Fibroblast of lung (primary cell): Measurements from ENCODE around the gene GOLPH3. TPM values are rescaled to one million over a fixed set of nuclear protein-coding genes. Genes with fewer than 3 reads are reported as not detected.

ENCODE experiments used
- DNase-seq, 2 donors: peaks; one replicate each; pipeline versions ENCODE4 v3.0.0 to v3.0.0-alpha.2; 2010; ENCODE audit warnings: low read depth in 2 of 2
- H2AFZ ChIP-seq: 2 replicates; pipeline ENCODE4 v1.5.1; 2012; ENCODE audit warnings: low read length, control low read depth, inconsistent platforms
- H3K27ac ChIP-seq: 2 replicates; pipeline ENCODE4 v1.5.1; 2011; ENCODE audit warnings: low read length, control low read depth; ENCODE audit not compliant: insufficient read depth
- H3K27me3 ChIP-seq: 2 replicates; pipeline ENCODE4 v1.5.1; 2011; ENCODE audit warnings: mild to moderate bottlenecking, low read length; ENCODE audit not compliant: control insufficient read depth, insufficient read depth
- H3K36me3 ChIP-seq: 2 replicates; pipeline ENCODE4 v1.5.1; 2011; ENCODE audit warnings: low read length; ENCODE audit not compliant: control insufficient read depth, insufficient read depth
- H3K4me1 ChIP-seq: 2 replicates; pipeline ENCODE4 v1.5.1; 2011; ENCODE audit warnings: low read length; ENCODE audit not compliant: control insufficient read depth, insufficient read depth; ENCODE audit errors: extremely low read depth
- H3K4me2 ChIP-seq: 2 replicates; pipeline ENCODE4 v1.5.1; 2011; ENCODE audit warnings: low read length, control low read depth; ENCODE audit not compliant: insufficient read depth; ENCODE audit errors: extremely low read depth
- H3K4me3 ChIP-seq, 4 experiments: fragments of 200-600 bp in 1 of 4; sonication (generic) in 1 of 4; replicated peaks in 1 of 4; 2 replicates each; pipeline ENCODE4 v1.5.1; 2011 to 2016; ENCODE audit warnings: low read length in 4 of 4, low read depth in 3 of 4, mild to moderate bottlenecking in 3 of 4, control low read depth in 2 of 4, inconsistent platforms in 1 of 4, mixed read lengths in 1 of 4; ENCODE audit not compliant: insufficient read depth in 1 of 4; ENCODE audit errors: control extremely low read depth in 1 of 4
- H3K79me2 ChIP-seq: 2 replicates; pipeline ENCODE4 v1.5.1; 2012; ENCODE audit warnings: mild to moderate bottlenecking, low read length, inconsistent platforms; ENCODE audit not compliant: control insufficient read depth, insufficient read depth
- H3K9ac ChIP-seq: 2 replicates; pipeline ENCODE4 v1.5.1; 2011; ENCODE audit warnings: mild to moderate bottlenecking, low read length, control low read depth; ENCODE audit not compliant: insufficient read depth
- H3K9me3 ChIP-seq: 2 replicates; pipeline ENCODE4 v1.5.1; 2012; ENCODE audit warnings: low read depth, low read length; ENCODE audit not compliant: control insufficient read depth, insufficient read depth
- H4K20me1 ChIP-seq: 2 replicates; pipeline ENCODE4 v1.5.1; 2011; ENCODE audit warnings: low read length; ENCODE audit not compliant: control insufficient read depth, insufficient read depth; ENCODE audit errors: extremely low read depth
- CTCF ChIP-seq, 2 donors: IDR thresholded peaks in 1 of 2; conservative IDR thresholded peaks in 1 of 2; 1 replicate in 1 of 2; 2 replicates in 1 of 2; pipeline ENCODE4 v1.5.1; 2011 to 2012; ENCODE audit warnings: low read length in 2 of 2, control low read depth in 1 of 2, inconsistent platforms in 1 of 2, low read depth in 1 of 2, mild to moderate bottlenecking in 1 of 2
- EZH2 ChIP-seq: IDR thresholded peaks from 2 replicates; pipeline ENCODE4 v1.5.1; 2012; ENCODE audit warnings: low read length, control low read depth, mild to moderate bottlenecking; ENCODE audit errors: missing control alignments
- polyA plus RNA-seq, 2 donors: library from polyadenylated mRNA; depleted of rRNA in 1 of 2; stranded (reverse) in 1 of 2; unstranded in 1 of 2; fragments of >200 nt; gene quantifications; 2 replicates each; pipeline ENCODE4 v1.2.1, GENCODE V29; 2011 to 2012; ENCODE audit warnings: missing spikeins in 1 of 2
- total RNA-seq: library from RNA; depleted of rRNA; stranded (reverse); fragments of >200 nt; gene quantifications from 2 replicates; pipeline ENCODE4 v1.2.1, GENCODE V29; 2014

GOLPH3 gene
- total and polyA plus RNA-seq, 2 donors (not counting 1 experiment from before 2014, with no cell fraction given): 81.4 to 103 TPM

DNA sequence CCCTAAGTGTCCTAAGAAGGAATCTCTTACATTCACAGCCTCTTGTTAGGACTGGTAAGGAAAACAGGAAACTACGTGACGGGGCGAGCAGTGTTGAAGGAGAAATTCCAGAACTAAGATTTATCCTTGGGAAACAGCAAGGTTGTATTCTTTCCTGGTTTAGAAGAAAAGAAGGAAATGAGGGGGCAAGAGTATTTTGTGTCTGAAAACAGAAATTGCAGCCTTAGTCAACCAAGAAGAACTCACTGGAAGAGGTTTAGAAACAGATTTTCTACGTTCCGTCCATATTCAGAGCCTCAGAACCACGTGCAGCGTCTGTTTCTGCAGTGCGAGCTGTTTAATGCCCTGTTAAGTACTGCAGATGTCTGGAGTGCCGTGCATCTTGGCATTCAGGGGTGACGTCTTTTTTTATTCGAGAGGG, 75.2 kb downstream of the GOLPH3 start:
- no peaks in the 10 kb centered on the region for H3K27me3 ChIP-seq

GRCh38 chr5:32098291-32098690, 75.8 kb downstream of the GOLPH3 start:
- H3K36me3 ChIP-seq: peaks cover 7% of the 10 kb centered on the region
- H3K9ac ChIP-seq: no peak overlapping the region
- no peaks in the 10 kb centered on the region for H3K79me2 ChIP-seq
- TF ChIP-seq CTCF (conservative IDR thresholded peaks at IDR 0.05 in 1 of 2, IDR thresholded peaks at IDR 0.05 in 1 of 2; ENCODE audit: low read depth in 1 of 2, low read length in 2 of 2) (no peak), EZH2 (no peak)
- no peak for DNase-seq
- H3K4me1 ChIP-seq: no peaks in the 10 kb centered on the region
- no peak overlapping the region for H3K27ac ChIP-seq
- H3K9me3 ChIP-seq: no peaks in the 10 kb centered on the region
- H3K4me2 ChIP-seq: no peak overlapping the region
- no peak overlapping the region for H2AFZ ChIP-seq
- H3K27me3 ChIP-seq: no peaks in the 10 kb centered on the region
- no peaks in the 10 kb centered on the region for H4K20me1 ChIP-seq
- no peak overlapping the region for H3K4me3 ChIP-seq

More for the DNA sequence above, 75.2 kb downstream of the GOLPH3 start:
- Histone ChIP-seq H4K20me1 (no peaks in the 10 kb centered on the region), H3K4me3 (no peak overlapping the region), H3K9ac (no peak overlapping the region), H3K4me2 (no peak overlapping the region), H3K4me1 (no peaks in the 10 kb centered on the region), H3K27ac (no peak overlapping the region), H3K9me3 (no peaks in the 10 kb centered on the region), H3K79me2 (no peaks in the 10 kb centered on the region), H2AFZ (no peak overlapping the region), H3K36me3 (peaks cover 10% of the 10 kb centered on the region)
- TF ChIP-seq CTCF (conservative IDR thresholded peaks at IDR 0.05 in 1 of 2, IDR thresholded peaks at IDR 0.05 in 1 of 2; ENCODE audit: low read depth in 1 of 2, low read length in 2 of 2) (no peak), EZH2 (no peak)
- DNase-seq: no peak

GRCh38 chr5:32096891-32097595, 77.1 kb downstream of the GOLPH3 start:
- no peaks in the 10 kb centered on the region for H3K4me1 ChIP-seq
- DNase-seq: no peak
- no peaks in the 10 kb centered on the region for H3K79me2 ChIP-seq
- no peak overlapping the region for H3K27ac ChIP-seq
- TF ChIP-seq CTCF (conservative IDR thresholded peaks at IDR 0.05 in 1 of 2, IDR thresholded peaks at IDR 0.05 in 1 of 2; ENCODE audit: low read depth in 1 of 2, low read length in 2 of 2) (no peak), EZH2 (no peak)
- no peak overlapping the region for H3K9ac ChIP-seq
- H3K9me3 ChIP-seq: no peaks in the 10 kb centered on the region
- no peaks in the 10 kb centered on the region for H4K20me1 ChIP-seq
- H3K27me3 ChIP-seq: no peaks in the 10 kb centered on the region
- H3K4me3 ChIP-seq: no peak overlapping the region
- no peak overlapping the region for H3K4me2 ChIP-seq
- peaks cover 6% of the 10 kb centered on the region for H3K36me3 ChIP-seq
- no peak overlapping the region for H2AFZ ChIP-seq
